Astrocyte (in vitro differentiated cells and primary cell): ENCODE data around the gene MEP1B.

Experiments used
- EZH2 ChIP-seq: IDR thresholded peaks from 2 replicates; pipeline ENCODE4 v1.6.1; 2012; ENCODE audit warnings: mild to moderate bottlenecking, low read length, inconsistent platforms; ENCODE audit not compliant: insufficient read depth
- TF ChIP-seq, protein P1 (sequence below): IDR thresholded peaks from 2 replicates; pipeline ENCODE4 v1.5.1; 2011; ENCODE audit warnings: low read depth, mild to moderate bottlenecking, inconsistent platforms, low read length, moderate library complexity; ENCODE audit not compliant: insufficient read depth

DNA sequence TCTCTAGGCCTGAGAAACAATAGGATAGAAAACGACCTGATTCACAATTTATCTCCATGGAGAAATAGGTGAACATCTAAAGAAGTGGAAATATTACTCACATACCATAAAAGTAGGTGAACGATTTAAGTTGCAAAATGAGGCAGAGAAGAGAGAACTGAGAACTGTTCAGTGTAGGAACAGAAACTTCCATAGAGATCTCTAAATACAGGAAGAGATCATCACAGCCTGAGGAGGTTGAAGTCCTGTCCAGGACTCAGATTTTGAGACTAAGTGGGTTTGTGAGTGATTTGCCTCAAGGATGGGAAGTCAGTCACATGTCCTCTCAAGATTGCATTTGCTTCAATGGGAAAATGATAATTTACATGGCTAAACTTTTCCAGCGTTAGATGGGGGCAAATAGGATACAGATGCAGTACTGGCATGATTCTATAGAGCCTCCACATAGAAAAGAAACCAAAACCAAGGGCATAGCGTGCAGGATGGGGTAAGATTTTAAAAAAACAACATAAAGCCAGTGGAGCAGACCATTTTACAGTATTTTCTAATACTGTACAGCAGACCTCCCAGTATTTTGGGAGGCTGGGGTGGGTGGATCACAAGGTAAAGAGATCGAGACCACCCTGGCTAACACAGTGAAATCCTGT is 68.8 kb downstream of the MEP1B start:
- TF ChIP-seq, protein P1, sequence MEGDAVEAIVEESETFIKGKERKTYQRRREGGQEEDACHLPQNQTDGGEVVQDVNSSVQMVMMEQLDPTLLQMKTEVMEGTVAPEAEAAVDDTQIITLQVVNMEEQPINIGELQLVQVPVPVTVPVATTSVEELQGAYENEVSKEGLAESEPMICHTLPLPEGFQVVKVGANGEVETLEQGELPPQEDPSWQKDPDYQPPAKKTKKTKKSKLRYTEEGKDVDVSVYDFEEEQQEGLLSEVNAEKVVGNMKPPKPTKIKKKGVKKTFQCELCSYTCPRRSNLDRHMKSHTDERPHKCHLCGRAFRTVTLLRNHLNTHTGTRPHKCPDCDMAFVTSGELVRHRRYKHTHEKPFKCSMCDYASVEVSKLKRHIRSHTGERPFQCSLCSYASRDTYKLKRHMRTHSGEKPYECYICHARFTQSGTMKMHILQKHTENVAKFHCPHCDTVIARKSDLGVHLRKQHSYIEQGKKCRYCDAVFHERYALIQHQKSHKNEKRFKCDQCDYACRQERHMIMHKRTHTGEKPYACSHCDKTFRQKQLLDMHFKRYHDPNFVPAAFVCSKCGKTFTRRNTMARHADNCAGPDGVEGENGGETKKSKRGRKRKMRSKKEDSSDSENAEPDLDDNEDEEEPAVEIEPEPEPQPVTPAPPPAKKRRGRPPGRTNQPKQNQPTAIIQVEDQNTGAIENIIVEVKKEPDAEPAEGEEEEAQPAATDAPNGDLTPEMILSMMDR: no peak
- TF ChIP-seq EZH2: no peak
